ENCODE data around the gene USP31.

GRCh38 chr16:23015580-23015979 lies 133.7 kb downstream of the USP31 start:
- no peak for TF ChIP-seq POLR2A (IDR thresholded peaks at IDR 0.05)
- no peak for TF ChIP-seq CTCF (IDR thresholded peaks at IDR 0.05)

All from prostate gland (tissue), 2 donors.